Pancreas (tissue), 10 donors: ENCODE measurements around the gene DCTN2. TPM values are rescaled to one million over a fixed set of nuclear protein-coding genes. Genes with fewer than 3 reads are reported as not detected.

Experiments used
- ATAC-seq, 4 donors: fragments of 200-7000 bp; cut with Tn5 transposase; one replicate each; pipeline versions ENCODE4 v1.8.0 to v1.9.1; 2020; ENCODE audit warnings: mild to moderate bottlenecking in 4 of 4, moderate library complexity in 4 of 4
- DNase-seq, 6 donors: peaks; one replicate each; pipeline ENCODE4 v3.0.0-alpha.2; 2020
- FAIRE-seq: peaks from 2 replicates; lab custom pipeline; 2012; peaks lifted over from hg19 to GRCh38; lab: Jason Lieb, UNC
- H3K27ac ChIP-seq, 4 donors: fragments of 200-600 bp; sonication (generic); 1 replicate in 3 of 4; 2 replicates in 1 of 4; pipeline versions ENCODE4 v1.5.0 to v1.8.0; 2020
- H3K27me3 ChIP-seq, 4 donors: fragments of 200-600 bp; one replicate each; pipeline ENCODE4 v1.8.0; 2021
- H3K36me3 ChIP-seq, 3 donors: fragments of 200-600 bp; sonication (generic) in 1 of 3; one replicate each; pipeline versions ENCODE4 v1.5.0 to v1.8.0; 2020 to 2021
- H3K4me1 ChIP-seq, 3 donors: fragments of 200-600 bp; one replicate each; pipeline ENCODE4 v1.8.0; 2021
- H3K4me3 ChIP-seq, 4 donors: fragments of 200-600 bp; sonication (generic) in 2 of 4; one replicate each; pipeline versions ENCODE4 v1.5.0 to v1.8.0; 2020 to 2021
- H3K9me3 ChIP-seq, 4 donors: fragments of 200-600 bp; one replicate each; pipeline ENCODE4 v1.8.0; 2021
- WGBS, 2 donors: extraction: QIAGEN DNeasy Blood & Tissue Kit; methylation state at CpG; one replicate each; pipeline ENCODE4 v1.1.7; 2013; 5-methylcytosine and 5-hydroxymethylcytosine counted together
- intact Hi-C, 3 donors: fragments of 100-400 bp; cut with DNase I; formaldehyde crosslinking; loops; one replicate each; pipeline versions ENCODE4 v1.11.1 to v1.14.2; 2022
- polyA plus RNA-seq, 2 donors: library from polyadenylated mRNA; stranded (reverse); fragments of 200-250 nt; gene quantifications; one replicate each; pipeline ENCODE4 v1.2.3, GENCODE V29; 2013
- total RNA-seq, 6 donors: library from RNA; stranded (reverse); fragmentation: NEBNext Ultra II Directional in 4 of 6; extraction: Animal tissue kit (Norgen Biotek cat#: 25700) in 4 of 6; gene quantifications; one replicate each; pipeline versions ENCODE4 v1.2.1 to v1.2.4, GENCODE V29; 2021 to 2023
- TF ChIP-seq, protein P1 (sequence below), 4 donors: fragments of 200-600 bp; sonication (generic) in 3 of 4; IDR thresholded peaks; one replicate each; pipeline versions ENCODE4 v1.5.0 to v1.8.0; 2021; ENCODE audit warnings: antibody characterized with exemption in 4 of 4
- donor health status: healthy with polysubstance abuse.
- donor health status: DM: no; HTN: no; CAD: no; lungs with moderate emphysema.
- donor health status: DM: no; HTN: no; CAD: no.
- donor health status: control.
- donor health status: control.
- donor health status: Bipolar disorder and iron deficiency.
- donor health status: DM: yes; HTN: yes; CAD: no.
- donor health status: DM: no; HTN: no; CAD: no.
- donor health status: DM: no; HTN: no; CAD: no.
- donor health status: DM: yes; HTN: yes; CAD: no.

Gene DCTN2
- total and polyA plus RNA-seq, 8 donors = 54.9 to 117 (median 64.4) TPM

DNA sequence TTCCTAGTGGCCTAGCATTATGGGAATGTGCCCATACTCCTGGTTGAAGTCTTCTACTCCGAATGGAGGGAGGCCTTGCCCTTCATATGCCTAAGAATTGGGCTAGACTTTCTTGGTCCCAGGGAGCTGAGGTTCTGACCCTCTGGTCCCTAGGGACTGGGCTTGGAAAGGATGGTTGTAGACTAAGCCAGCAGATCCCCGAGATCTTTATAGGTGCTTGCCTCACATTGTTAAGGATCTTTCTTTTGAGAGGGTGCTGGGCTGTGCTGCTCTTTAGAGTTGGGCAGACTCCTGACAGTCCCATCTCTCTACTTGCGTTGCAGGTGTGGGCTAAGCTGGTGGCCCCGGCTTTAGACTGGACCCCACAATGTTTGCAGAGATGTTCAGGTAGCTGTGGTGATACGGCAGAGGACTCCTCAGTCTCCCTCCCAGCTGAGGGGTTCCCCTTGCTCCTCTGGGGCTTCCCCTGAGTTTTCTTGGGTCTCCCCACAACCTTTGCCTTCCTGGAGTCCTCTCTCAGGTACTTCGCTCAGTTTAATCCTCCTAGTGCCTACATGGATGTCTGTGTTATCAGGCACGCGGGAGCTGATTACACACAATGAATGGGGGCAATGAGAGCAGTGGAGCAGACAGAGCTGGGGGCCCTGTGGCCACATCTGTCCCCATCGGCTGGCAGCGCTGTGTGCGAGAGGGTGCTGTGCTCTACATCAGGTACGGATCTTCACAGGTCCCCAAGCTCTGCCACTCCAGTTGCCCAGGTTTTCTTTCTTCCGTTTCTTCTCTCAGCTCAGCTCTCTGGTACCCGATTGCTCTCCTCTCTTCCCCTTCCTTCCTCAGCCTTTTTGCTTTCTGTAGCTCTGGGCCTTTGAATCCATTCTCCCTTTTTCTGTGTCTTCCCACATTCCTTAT is 23.0 kb downstream of the DCTN2 start:
- H3K4me3 ChIP-seq = peak overlapping the region; percentile 57 to 70 (median 65)
- H3K36me3 ChIP-seq = peaks cover 0 to 20% (median 6%) of the 10 kb centered on the region in 3 donors
- no peaks in the 10 kb centered on the region for H3K27me3 ChIP-seq
- intact Hi-C loops = no loop called here
- H3K4me1 ChIP-seq = peaks cover 18 to 28% (median 21%) of the 10 kb centered on the region in 3 donors
- ATAC-seq (no peak), DNase-seq (peak in 1 of 6 donors; percentile 66), FAIRE-seq (no peak)
- H3K9me3 ChIP-seq = no peaks in the 10 kb centered on the region
- H3K27ac ChIP-seq = peak overlapping the region in 3 of 4 donors; percentile 93 to 98 (median 95)
- TF ChIP-seq, protein P1, sequence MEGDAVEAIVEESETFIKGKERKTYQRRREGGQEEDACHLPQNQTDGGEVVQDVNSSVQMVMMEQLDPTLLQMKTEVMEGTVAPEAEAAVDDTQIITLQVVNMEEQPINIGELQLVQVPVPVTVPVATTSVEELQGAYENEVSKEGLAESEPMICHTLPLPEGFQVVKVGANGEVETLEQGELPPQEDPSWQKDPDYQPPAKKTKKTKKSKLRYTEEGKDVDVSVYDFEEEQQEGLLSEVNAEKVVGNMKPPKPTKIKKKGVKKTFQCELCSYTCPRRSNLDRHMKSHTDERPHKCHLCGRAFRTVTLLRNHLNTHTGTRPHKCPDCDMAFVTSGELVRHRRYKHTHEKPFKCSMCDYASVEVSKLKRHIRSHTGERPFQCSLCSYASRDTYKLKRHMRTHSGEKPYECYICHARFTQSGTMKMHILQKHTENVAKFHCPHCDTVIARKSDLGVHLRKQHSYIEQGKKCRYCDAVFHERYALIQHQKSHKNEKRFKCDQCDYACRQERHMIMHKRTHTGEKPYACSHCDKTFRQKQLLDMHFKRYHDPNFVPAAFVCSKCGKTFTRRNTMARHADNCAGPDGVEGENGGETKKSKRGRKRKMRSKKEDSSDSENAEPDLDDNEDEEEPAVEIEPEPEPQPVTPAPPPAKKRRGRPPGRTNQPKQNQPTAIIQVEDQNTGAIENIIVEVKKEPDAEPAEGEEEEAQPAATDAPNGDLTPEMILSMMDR (IDR thresholded peaks at IDR 0.05) = no peak
- 54 to 66% methylated on average over 14 of the region's 14 CpGs for WGBS, 2 donors

DNA sequence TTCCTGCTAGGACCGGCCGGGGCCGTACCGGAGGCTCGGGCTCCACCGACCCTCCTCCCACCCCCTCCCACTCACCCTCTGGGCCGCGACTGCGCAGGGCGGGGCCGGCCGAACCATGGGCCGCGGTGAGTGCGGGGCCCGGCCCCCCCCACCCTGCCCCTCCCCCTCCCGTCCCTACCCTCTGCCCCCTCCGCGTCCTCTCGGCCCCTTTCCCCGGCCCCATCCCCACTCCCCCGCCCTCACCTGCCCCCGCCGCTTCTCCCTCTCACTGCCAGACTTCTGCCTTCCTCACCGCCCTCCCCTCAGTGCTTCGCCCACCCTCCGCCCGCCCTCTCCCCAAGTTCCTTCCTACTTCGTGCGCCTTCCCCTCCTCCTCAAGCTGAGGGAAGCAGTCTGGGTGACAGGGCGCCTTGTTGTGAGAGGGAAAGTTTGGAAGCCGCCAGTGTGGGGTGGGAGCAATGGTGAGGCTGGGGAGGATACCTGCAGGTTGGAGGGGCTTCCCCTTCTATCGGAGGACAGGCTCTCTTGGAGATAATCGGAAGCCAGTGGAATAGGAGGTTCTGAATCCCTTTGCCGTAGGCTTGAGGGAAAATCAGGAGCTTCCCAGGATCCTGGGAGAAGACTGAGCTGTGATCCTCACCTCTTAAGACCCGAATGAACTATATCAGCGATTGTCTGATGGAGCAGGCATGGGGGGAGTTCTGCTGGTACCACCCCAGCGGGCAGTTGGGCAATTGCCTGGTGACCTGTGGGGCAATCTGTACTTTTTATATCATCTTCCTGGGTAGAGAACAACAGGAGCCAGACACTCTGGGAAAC is 23.9 kb downstream of the DCTN2 start:
- intact Hi-C loops = no loop called here
- ATAC-seq (peak in 2 of 4 donors; percentile 0 to 1), DNase-seq (peak; percentile 63 to 81 (median 69)), FAIRE-seq (no peak)
- WGBS, 2 donors = 1% methylated on average over 25 to 33 of the region's 38 CpGs
- H3K27me3 ChIP-seq = no peaks in the 10 kb centered on the region
- H3K27ac ChIP-seq = peak overlapping the region; percentile 92 to 98 (median 94)
- peaks cover 0 to 11% (median 2%) of the 10 kb centered on the region in 3 donors for H3K36me3 ChIP-seq
- TF ChIP-seq, protein P1 (IDR thresholded peaks at IDR 0.05) = no peak
- peaks cover 27 to 33% (median 28%) of the 10 kb centered on the region in 3 donors for H3K4me1 ChIP-seq
- no peaks in the 10 kb centered on the region for H3K9me3 ChIP-seq
- peak overlapping the region; percentile 57 to 70 (median 65) for H3K4me3 ChIP-seq

DNA sequence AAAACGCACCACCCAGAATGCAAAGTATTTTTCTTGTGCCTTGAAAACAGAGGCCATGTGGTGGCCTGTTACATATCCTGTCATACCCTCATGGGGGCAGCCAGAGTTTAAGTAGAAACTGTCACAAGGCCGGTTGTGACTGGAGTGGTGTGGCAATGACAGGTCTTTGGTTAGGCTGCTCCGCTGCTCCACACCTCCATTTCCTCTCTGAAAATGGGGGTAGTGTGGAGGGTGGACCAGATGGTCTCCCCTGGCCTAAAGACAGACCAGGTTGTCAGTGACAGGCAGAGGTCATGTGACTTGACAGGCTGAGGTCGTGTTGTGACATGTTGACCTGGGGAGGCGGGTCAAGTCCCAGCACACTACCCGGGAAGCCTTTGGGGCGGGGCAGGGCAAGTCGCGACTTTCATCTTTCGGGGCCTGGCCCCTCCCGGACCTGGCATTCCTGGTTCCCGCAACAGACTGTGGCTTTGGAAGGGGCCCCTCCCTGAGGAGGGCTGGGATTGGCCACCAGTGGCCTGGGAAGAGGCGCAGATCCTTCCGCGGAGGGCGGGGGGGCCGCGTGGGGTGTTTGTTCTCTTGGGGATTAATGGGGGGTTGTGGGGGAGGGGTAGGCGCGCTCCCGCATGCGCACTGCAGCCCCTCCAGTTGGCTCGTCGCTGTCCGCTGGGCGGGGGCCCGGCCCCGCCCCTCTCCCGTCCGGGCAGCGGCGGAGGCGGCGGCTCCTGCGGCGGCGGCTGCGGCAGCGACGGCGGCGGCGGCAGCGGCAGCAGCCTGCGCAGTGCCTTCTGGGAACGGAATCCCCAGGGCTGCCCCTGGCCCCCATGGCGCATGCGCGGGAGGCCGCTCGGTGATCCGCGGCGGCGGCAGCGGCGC is 24.7 kb downstream of the DCTN2 start, which contains the start of gene MBD6:
TSS of gene MBD6 (plus strand) at position 814 of the 876 bp plus-strand sequence. CDS start 1,480 bp downstream, outside the sequence.
- Histone ChIP-seq H3K27ac (peak within 1 kb of the TSS; percentile 92 to 98 (median 94)), H3K4me3 (peak within 1 kb of the TSS; percentile 57 to 70 (median 65)), H3K4me1 (peaks cover 35 to 41% (median 37%) of the 10 kb centered on the region in 3 donors), H3K36me3 (peaks cover 0 to 5% (median 3%) of the 10 kb centered on the region in 3 donors), H3K9me3 (no peaks in the 10 kb centered on the region), H3K27me3 (no peaks in the 10 kb centered on the region)
- intact Hi-C loops = no loop called here
- ATAC-seq = peak; percentile 41 to 59 (median 50)
- WGBS, 2 donors = 1% methylated on average over 18 to 57 of the region's 57 CpGs
- TF ChIP-seq, protein P1 (IDR thresholded peaks at IDR 0.05) = no peak
- peak; percentile 95 to 97 (median 96) for DNase-seq
- FAIRE-seq = no peak

DNA sequence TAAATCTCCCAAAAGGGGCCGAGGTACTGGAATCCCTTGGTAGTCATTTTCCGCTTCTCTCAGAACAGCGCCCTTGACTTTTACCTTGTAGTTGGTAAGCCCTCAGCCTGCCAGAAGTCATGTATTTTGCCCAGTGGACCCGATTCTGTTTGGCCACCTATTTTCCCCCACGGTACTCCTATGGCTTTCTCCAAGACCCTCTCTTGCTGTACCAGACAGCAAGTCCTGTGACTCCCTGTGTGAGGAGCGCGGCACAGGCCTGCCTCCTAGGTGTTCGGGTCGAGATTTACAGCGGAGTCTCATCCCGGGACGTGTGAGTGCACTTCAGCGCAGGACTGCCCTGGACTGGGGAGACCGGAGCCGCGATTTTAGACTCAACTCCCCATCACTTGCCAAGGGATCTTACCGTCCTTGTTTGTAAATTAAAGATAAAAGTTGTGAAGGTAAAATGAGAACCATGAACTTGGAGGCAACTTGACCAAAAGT is 25.4 kb downstream of the DCTN2 start:
- ATAC-seq (peak in 1 of 4 donors; percentile 3), FAIRE-seq (no peak), DNase-seq (peak in 5 of 6 donors; percentile 51 to 79 (median 58))
- TF ChIP-seq, protein P1 (IDR thresholded peaks at IDR 0.05) = no peak
- peaks cover 39 to 41% (median 41%) of the 10 kb centered on the region in 3 donors for H3K4me1 ChIP-seq
- H3K27me3 ChIP-seq = no peaks in the 10 kb centered on the region
- H3K27ac ChIP-seq = peak overlapping the region; percentile 92 to 98 (median 94)
- intact Hi-C loops = no loop called here
- H3K9me3 ChIP-seq = no peaks in the 10 kb centered on the region
- peaks cover 0 to 8% (median 7%) of the 10 kb centered on the region in 3 donors for H3K36me3 ChIP-seq
- peak overlapping the region in 3 of 4 donors; percentile 39 to 70 (median 61) for H3K4me3 ChIP-seq
- 25 to 28% methylated on average over 17 of the region's 17 CpGs for WGBS, 2 donors
